Type B pancreatic cell (in vitro differentiated cells): Measurements from ENCODE around the gene TALDO1. TPM values are rescaled to one million over a fixed set of nuclear protein-coding genes. Genes with fewer than 3 reads are reported as not detected.

Source experiments
- DNase-seq: peaks from one replicate; pipeline ENCODE4 v3.0.0; 2021; ENCODE audit warnings: mixed read lengths; ENCODE audit not compliant: unreplicated experiment; ENCODE audit errors: extremely low spot score
- H3K27ac Mint-ChIP-seq: 2 replicates; pipeline ENCODE4 v1.8.0; 2021; ENCODE audit warnings: mild to moderate bottlenecking, mixed read lengths
- H3K27me3 Mint-ChIP-seq: 2 replicates; pipeline ENCODE4 v1.8.0; 2021; ENCODE audit warnings: mixed read lengths
- H3K36me3 Mint-ChIP-seq: 2 replicates; pipeline ENCODE4 v1.8.0; 2021; ENCODE audit warnings: mixed read lengths
- H3K4me1 Mint-ChIP-seq: one replicate; pipeline ENCODE4 v1.8.0; 2021; ENCODE audit warnings: mixed read lengths; ENCODE audit not compliant: unreplicated experiment
- H3K4me3 Mint-ChIP-seq: 2 replicates; pipeline ENCODE4 v1.8.0; 2021; ENCODE audit warnings: mild to moderate bottlenecking, mixed read lengths
- H3K9me3 Mint-ChIP-seq: 2 replicates; pipeline ENCODE4 v1.8.0; 2021; ENCODE audit warnings: mixed read lengths
- long read RNA-seq: library from polyadenylated mRNA; unstranded; transcript quantifications from one replicate; pipeline ENCODE4 v2.0.0, GENCODE V29; 2020
- total RNA-seq: library from RNA; stranded (reverse); gene quantifications from 2 replicates; pipeline ENCODE4 v1.2.1, GENCODE V29; 2021; ENCODE audit warnings: low replicate concordance
- TF ChIP-seq, protein P1 (sequence below): fragments of 200-600 bp; sonication (generic); conservative IDR thresholded peaks from 2 replicates; pipeline ENCODE4 v1.5.0; 2021; ENCODE audit warnings: antibody characterized with exemption, mild to moderate bottlenecking

TALDO1 gene
- 189 and 288 TPM in 2 replicates for total RNA-seq
- long read RNA-seq, transcript TALDO1-201 (8 exons, 1,346 nt) = major isoform, 617 of 650 reads
- long read RNA-seq, transcript TALDO1-203 (8 exons, 1,231 nt) = minor isoform, 6 of 650 reads
- long read RNA-seq, partial matches to known transcripts = 10 of 650 reads
- long read RNA-seq, other reads (novel, unspliced or antisense) = 15 of 650 reads

DNA sequence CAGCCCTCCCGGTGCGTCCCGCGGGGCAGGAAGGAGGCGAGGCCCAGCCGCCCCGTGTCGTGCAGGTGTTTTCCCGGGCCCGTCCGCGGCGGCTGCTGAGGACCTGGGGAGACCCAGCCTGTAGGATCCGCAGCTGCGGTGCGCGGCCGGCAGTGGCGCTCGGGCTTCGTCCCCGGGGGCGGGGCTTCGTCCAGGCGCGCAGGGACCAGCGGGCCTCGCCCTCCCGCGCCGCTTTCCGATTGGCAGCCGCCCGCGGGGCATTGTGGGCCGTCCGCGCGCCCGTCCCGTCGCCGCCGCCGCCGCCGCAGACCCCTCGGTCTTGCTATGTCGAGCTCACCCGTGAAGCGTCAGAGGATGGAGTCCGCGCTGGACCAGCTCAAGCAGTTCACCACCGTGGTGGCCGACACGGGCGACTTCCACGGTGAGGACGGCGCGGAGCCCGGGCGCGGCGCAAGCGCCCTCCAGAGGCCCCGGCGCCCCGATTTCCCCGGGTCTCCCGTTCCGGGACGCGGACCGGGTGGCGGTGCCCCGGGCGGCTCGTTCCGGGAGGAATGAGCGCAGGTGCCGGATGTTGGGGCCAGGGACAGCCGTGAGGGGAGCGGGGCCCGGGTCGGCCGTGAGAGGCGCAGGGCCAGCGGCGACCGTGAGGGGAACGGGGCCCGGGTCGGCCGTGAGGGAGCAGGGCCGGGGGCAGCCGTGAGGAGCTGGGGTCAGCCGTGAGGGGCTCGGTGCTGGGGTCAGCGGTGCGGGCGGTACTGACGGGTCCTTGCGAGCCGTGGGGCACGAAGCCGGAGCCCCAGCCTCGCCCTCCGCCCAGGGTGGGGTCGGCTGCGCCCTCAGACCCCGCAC lies at the start of gene TALDO1:
Gene TALDO1, plus strand, starts transcription at position 307 of the 849 bp plus-strand sequence. Its CDS starts 18 bp downstream, at position 325.
- DNase-seq = peak; percentile 96
- Mint-ChIP-seq H3K27me3 (no peaks in the 10 kb centered on the region), H3K9me3 (no peaks in the 10 kb centered on the region), H3K4me3 (peak within 1 kb of the TSS; percentile 94), H3K27ac (peak within 1 kb of the TSS; percentile 96), H3K4me1 (peaks cover 16% of the 10 kb centered on the region), H3K36me3 (peaks cover 2% of the 10 kb centered on the region)
- TF ChIP-seq, protein P1, sequence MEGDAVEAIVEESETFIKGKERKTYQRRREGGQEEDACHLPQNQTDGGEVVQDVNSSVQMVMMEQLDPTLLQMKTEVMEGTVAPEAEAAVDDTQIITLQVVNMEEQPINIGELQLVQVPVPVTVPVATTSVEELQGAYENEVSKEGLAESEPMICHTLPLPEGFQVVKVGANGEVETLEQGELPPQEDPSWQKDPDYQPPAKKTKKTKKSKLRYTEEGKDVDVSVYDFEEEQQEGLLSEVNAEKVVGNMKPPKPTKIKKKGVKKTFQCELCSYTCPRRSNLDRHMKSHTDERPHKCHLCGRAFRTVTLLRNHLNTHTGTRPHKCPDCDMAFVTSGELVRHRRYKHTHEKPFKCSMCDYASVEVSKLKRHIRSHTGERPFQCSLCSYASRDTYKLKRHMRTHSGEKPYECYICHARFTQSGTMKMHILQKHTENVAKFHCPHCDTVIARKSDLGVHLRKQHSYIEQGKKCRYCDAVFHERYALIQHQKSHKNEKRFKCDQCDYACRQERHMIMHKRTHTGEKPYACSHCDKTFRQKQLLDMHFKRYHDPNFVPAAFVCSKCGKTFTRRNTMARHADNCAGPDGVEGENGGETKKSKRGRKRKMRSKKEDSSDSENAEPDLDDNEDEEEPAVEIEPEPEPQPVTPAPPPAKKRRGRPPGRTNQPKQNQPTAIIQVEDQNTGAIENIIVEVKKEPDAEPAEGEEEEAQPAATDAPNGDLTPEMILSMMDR = peak; percentile 46

DNA sequence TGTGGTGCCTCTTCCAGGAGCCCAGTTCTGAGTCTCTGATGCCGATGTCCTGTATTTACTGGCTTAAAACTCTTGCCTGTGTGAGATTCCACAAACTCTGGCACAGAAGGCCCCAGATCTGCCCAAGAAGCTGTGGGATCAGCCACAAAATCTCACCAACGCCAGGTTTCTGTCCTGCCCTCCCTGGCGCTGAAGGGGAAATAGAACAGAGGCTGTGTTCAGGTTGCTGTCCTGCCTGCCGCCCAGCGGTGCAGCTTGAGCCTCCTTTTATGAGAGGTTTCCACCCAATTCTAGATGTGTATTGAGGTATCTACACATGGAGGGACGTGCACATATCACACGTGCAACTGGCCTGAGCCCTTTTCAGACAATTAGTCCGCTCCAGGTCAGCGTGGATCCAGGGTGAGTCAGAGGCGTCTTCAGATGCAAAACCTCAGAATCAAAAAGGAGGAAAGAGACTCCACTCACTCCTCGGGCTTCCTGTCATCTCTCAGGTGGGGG lies 49.4 kb upstream of the TALDO1 start:
- DNase-seq = no peak
- Mint-ChIP-seq H3K27ac (peak overlapping the region; percentile 54), H3K9me3 (no peaks in the 10 kb centered on the region), H3K36me3 (no peaks in the 10 kb centered on the region), H3K4me3 (peak overlapping the region; percentile 81), H3K27me3 (no peaks in the 10 kb centered on the region), H3K4me1 (peaks cover 24% of the 10 kb centered on the region)
- TF ChIP-seq, protein P1 = no peak

DNA sequence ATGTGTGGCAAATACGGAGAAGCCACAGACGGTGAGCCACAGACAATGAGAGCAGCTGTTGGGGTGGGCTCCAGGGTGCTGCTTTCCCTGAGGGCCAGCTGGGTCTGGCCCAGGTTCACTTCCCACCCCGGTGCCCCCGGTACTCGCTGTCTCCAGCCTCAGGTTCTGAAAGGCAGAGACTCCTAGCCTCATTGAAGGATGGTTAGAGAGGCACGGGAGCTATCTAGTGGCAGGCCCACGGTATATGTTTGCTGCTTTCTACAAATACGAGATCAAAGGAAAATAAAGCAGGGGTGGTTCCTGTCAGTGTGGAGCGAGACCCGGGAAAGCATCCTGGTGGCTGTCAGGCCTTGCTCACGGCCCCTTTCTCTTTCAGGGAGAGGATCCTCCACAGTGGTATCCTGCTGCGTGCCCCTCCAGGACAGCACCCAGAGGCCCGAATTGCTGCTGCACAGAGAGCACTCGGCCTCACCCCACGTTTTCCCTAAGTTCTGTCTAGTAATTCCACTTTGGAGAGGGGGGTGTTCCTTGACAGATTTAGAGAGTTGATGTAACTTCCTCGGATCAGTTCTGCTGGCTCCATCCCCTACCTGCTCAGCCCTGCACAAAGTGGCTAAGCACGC lies 48.7 kb upstream of the TALDO1 start:
- peaks cover 16% of the 10 kb centered on the region for H3K4me1 Mint-ChIP-seq
- no peaks in the 10 kb centered on the region for H3K27me3 Mint-ChIP-seq
- H3K27ac Mint-ChIP-seq = peak overlapping the region; percentile 54
- peak overlapping the region; percentile 51 for H3K4me3 Mint-ChIP-seq
- DNase-seq = no peak
- TF ChIP-seq, protein P1 = no peak
- H3K9me3 Mint-ChIP-seq = no peaks in the 10 kb centered on the region
- no peaks in the 10 kb centered on the region for H3K36me3 Mint-ChIP-seq

DNA sequence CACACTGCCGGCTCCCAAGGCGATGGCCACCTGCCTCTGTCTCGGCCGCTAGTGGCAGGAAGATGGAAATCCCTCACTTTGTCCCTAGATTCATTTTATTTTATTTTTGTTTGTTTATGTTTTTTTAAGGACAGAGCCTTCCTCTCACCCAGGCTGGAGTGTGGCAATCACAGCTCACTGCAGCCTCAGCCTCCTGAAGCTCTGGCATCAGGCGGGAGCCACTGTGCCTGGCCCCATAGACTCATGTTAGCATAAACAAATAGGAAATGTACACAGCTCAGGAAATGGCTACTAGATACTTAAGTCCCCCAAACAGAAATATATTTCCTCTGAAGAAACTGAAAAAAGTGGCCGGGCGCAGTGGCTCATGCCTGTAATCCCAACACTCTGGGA lies 48.2 kb upstream of the TALDO1 start:
- Mint-ChIP-seq H3K4me3 (no peak overlapping the region), H3K9me3 (no peaks in the 10 kb centered on the region), H3K36me3 (no peaks in the 10 kb centered on the region), H3K27me3 (no peaks in the 10 kb centered on the region), H3K4me1 (peaks cover 14% of the 10 kb centered on the region), H3K27ac (no peak overlapping the region)
- DNase-seq = no peak
- TF ChIP-seq, protein P1 = no peak

DNA sequence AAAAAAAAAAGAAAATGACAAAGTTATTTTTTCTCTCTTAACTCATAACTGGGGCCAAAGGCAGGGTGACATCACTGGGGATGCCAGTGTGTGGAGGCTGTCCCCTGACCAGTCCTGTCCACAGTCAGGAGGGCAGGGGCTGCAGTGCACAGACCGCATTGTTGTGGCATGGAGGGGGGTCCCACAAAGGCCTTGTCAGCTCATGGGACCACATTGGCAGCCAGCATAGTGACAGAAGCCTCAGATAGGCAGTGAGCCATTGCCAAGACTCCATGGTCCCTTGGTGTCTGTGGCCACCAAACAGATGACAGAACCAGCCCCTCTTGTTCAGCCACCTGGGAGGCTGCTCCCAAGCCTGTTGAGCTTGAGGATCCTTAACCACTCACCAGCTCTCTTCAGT lies 47.5 kb upstream of the TALDO1 start:
- H3K9me3 Mint-ChIP-seq = no peaks in the 10 kb centered on the region
- H3K36me3 Mint-ChIP-seq = no peaks in the 10 kb centered on the region
- TF ChIP-seq, protein P1 = no peak
- DNase-seq = no peak
- peaks cover 14% of the 10 kb centered on the region for H3K4me1 Mint-ChIP-seq
- H3K27me3 Mint-ChIP-seq = no peaks in the 10 kb centered on the region
- no peak overlapping the region for H3K4me3 Mint-ChIP-seq
- H3K27ac Mint-ChIP-seq = no peak overlapping the region
